HG02943 (cell line): ENCODE measurements around the gene ARMC9.
"Not testable (repeated sequence)": the region's sequence is repeated elsewhere in the genome, so short reads cannot be mapped to it uniquely, and the experiment has no call there.

ENCODE experiments used
- ATAC-seq: cut with Tn5 transposase; IDR thresholded peaks from one replicate; pipeline ENCODE4 v1.9.1; 2021; ENCODE audit warnings: mild to moderate bottlenecking, low read depth, moderate library complexity; ENCODE audit not compliant: unreplicated experiment

The ARMC9 gene

GRCh38 chr2:231182513-231182899, 15.9 kb upstream of the ARMC9 start:
- no peak for ATAC-seq

GRCh38 chr2:231183851-231184250, 14.6 kb upstream of the ARMC9 start:
- no peak for ATAC-seq

- no peak for ATAC-seq
These were observed 14.1 kb upstream of the ARMC9 start for GRCh38 chr2:231184319-231184718.

DNA sequence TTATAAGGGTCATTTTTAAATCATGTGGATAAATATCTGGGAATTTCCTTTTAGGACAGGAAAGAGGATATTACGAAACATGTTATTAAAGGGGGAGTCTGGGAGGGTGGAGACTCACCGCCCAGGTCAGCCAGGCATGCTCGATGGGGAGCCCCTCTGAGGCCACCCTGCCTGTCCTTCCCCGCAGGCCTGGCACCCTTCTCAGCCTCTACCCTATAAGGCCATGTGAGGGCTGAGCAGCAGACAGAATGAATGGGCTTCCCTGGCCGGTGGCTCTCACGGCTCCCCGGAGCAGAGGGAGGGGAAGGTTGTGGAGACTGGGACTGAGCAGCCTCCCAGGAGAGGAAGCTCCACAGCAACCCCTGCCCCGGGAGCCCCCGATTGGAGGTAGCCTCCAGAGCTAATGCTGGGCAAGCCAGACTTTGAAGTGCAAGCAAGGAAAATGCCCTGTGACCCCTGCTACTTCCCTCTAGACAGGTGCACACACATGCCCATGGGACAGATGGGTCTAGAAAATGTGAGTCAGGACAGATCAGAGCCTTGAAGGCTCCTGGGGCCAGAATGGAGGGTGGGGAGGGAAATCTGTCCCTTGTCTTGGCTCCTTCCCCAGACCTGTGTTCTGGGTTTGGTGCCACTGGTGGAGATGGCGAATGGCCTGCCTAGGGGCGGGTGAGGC, 13.2 kb upstream of the ARMC9 start:
- no peak for ATAC-seq

DNA sequence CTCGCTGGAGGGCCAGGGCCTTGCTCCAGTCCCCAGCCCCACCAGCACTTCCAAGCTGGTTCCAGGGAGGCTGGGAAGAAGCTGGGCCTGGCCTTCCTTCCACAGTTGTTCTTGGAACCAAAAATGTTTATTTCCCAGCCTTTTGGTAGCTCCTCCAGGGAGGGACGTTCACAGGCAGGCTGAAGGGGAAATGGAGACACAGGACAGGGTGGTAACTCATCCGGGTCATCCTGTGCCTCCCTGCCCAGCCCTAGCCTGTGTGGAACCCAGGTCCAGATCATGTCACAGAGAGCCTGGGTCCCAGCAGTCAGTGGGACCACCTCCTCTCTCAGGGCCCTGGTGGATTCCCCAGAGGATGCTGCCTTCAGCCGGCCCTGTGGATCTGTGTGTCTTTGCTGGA, 12.5 kb upstream of the ARMC9 start:
- no peak for ATAC-seq

DNA sequence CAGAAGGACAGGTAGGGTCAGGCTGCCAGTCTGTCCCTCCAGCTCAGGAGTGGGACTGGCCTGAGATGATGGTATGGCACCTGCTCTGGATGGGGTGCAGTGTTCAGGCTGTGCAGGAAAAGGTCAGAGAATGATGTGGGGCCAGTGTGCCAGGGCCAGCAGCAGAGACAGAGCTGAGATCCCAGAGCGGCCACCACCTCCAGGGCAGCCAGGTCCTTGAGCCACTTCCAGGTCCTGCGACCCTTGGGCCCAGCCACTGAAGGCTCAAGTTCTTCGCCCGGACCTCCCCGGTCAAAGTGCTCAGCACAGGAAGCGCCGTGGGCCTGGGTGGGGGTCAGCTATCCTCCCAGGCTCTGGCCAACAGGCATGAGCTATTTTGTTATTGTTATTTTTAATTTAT, 12.1 kb upstream of the ARMC9 start:
- no peak for ATAC-seq

GRCh38 chr2:231187736-231188505, 10.5 kb upstream of the ARMC9 start:
- ATAC-seq, result no peak

GRCh38 chr2:231188506-231189170, 9.8 kb upstream of the ARMC9 start:
- ATAC-seq, result no peak

DNA sequence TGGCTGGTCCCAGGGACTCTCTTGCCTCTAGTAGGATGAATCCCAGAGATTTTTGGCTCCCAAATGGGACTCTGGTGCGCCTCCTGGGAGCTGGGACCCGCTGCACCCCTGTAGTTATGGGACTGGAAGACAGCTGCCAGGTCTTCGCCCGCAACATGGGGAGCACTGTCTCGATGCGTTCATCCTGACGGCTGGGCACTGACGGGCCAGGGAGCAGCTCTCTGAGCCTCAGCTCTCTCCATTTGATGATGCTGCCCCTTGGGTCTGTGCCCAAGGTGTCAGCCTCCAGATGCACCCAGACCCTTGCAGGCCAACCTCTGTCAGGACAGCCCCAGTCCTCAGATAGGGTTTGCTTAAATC, 9.3 kb upstream of the ARMC9 start:
- ATAC-seq, result no peak

DNA sequence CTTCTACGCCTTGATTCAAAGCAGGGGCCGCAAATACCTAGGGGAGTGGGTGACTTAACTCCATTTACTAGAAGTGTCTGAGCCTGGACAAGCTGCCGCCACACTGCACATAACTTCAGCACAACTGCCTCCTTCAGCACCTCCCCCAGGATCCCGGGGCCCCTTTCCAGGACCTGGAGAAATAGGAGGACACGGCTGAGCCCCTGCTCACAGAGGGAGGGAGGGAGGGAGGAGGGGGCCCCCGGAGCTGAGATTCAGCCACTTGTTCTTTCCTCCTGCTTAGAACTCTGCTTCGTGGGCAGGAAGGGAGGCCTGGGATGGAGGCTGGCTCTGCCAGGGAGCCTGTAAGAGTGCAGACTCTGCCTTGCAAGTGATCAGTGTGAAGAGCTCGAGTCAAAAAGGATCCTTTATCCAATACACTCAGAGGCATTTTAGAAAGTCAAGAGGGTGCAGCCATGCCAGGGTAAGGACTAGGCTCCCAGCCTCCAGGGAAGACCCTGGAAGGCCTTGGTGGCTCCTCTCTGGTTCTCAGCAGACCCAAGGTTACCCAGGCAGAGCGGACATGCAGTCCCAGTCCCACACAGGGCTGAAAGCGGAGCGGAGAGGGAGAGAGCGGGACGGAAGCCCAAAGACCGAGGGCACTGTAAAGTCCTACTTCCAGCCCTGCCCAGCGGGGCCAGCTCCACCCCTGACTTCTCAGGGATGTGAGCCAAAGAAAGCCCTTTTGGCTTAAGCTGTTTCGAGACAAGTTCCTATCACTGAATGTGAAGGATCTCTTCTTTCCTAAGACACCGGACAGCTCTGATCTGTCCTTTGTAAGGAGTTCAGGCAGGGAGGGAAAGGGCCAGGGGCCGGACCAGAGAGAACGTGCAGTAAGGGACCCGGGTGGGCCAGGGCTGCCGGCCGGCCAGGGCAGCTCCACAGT, 8.6 kb upstream of the ARMC9 start:
- no peak for ATAC-seq

DNA sequence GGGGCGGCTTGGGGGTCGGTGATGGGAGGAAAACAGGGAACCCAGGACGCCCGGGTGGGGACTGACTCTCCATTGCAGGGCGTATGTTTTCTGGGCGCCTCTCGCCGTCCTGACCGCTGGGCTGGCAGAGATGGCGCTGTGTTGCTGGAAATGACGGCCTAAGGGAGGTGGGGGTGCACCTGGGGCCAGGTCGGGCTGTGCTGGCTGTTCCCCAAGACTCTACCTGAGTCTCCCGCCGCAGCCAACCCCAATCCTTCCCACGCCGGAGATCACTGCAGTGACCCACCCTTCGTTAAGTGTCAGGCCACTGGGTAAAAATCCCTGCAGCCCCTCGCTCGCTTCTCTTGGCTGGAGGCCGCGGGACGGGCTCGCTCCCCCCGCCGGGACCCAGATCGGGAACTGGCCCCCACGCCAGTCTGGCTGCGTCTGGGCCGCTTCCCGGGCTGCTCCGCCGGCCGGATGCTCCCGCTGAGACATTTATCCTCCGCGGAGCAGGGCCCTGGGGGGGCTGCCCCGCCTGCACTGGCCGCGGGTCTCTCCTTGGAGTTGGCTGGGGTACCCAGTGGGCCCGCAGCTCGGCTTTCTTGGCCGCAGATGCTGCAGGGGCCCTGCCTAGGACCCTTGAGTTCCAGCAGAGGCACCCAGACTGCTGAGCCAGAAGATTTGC, 7.8 kb upstream of the ARMC9 start:
- ATAC-seq, result no peak

- ATAC-seq, result no peak
These were observed 6.2 kb upstream of the ARMC9 start for GRCh38 chr2:231191896-231192872.

DNA sequence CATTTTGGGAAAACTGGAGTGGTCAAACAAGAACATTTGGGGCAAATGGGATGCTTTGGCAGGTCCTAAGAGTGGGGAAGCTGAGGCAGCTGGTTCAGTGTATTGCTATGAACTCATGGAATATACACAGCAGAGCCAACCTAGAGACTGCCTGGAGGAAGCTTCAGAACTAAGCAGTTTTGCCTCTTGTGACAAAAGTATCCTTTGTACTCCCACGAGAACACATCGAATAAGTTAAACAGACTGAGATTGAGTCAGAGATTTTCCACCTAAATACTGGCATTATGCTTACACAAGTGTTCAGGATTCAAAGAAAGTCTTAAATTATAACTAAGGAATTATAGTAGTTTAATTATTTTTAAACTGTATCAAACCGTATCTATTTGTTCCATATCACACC, 5.2 kb upstream of the ARMC9 start:
- no peak for ATAC-seq

- ATAC-seq, result no peak
These were observed 1.8 kb upstream of the ARMC9 start for GRCh38 chr2:231196592-231196991.

- ATAC-seq, result not testable (repeated sequence)
These were observed 1.2 kb upstream of the ARMC9 start for GRCh38 chr2:231197196-231197595.

DNA sequence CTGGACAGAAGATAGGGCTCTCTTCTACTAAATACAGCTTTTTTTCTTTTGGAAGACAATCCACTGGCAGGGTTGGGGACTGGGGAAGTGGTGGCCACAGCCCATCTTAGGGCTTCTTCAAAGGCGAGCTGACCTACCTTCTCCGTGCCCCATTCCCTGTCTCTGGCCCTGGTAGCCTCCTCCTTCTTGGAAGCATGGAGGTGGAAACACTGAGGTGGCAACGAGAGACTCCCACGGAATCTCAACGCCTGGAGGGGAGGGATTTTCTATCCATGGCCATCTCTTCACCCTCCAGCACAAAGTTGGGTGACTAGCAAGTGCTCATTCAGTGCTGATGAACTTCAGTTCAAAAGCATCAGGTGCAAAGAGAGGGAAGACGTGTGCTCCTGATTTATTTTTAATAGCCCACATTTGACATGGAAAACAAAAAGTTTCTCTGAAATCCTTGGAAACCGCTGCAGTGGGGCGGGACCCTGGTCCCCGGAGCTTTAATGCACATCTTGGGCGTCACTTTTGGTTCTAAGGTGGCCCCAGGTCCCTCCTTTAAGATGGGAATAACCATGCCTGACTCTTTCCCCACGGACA, 633 bp upstream of the ARMC9 start:
- no peak for ATAC-seq

DNA sequence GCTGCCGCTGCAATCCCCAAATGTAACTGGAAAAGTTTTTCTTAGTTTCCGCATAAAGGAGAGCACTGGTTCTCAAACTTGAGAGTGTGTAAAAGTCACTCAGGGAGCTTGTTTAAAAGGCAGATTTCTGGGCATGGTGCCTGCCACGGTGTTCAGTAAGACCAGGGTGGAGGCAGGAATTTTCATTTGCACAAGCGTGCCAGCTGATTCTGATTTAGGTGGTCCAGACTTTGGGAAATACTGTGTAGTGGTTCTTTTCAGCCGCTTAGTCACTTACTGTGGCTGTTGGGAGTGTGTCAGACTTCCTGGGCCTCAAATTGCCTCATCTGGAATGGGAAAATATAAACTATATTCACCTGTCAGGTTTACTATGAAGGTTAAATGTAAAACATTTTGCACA, 788 bp downstream of the ARMC9 start:
- ATAC-seq, result no peak

GRCh38 chr2:231200805-231201474, 2.5 kb downstream of the ARMC9 start:
- ATAC-seq, result no peak
